NT2/D1 (cell line): Measurements from ENCODE around the gene UBASH3B.

Experiments used
- SUZ12 ChIP-seq: IDR thresholded peaks from 2 replicates; pipeline ENCODE4 v1.6.1; 2011; ENCODE audit not compliant: insufficient read length, insufficient read depth; ENCODE audit errors: extremely low read depth
- ZNF274 ChIP-seq: IDR thresholded peaks from 2 replicates; pipeline ENCODE4 v1.6.1; 2011; ENCODE audit warnings: mild to moderate bottlenecking, low read depth, low read length

DNA sequence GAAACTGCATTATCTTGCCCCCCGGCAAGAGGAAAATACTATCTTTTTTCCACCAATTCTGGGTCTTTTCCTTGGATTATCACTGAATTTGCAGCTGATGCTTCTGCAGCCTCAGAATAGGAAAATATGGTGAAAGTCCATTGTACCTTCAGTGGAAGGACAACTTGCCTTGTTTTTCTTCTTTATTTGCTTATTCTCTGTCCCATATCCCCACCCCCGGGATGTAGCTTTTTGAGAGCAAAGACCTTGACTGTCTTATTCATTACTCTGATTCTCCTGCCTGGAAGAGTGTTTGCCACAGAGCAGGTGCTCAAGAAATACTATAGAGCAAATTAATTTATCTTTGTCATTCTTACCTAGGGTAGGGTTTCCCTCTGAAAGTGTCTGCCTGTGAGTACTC lies 29.5 kb downstream of the UBASH3B start:
- TF ChIP-seq ZNF274: no peak
- no peak for TF ChIP-seq SUZ12
